LNCAP (cell line): ENCODE measurements around the gene CALML3.

Experiments used
- TF ChIP-seq, protein P1 (sequence below): fragments of 450-650 bp; IDR thresholded peaks from 2 replicates; pipeline ENCODE4 v1.5.1; 2017; ENCODE audit warnings: mild to moderate bottlenecking

Gene CALML3

DNA sequence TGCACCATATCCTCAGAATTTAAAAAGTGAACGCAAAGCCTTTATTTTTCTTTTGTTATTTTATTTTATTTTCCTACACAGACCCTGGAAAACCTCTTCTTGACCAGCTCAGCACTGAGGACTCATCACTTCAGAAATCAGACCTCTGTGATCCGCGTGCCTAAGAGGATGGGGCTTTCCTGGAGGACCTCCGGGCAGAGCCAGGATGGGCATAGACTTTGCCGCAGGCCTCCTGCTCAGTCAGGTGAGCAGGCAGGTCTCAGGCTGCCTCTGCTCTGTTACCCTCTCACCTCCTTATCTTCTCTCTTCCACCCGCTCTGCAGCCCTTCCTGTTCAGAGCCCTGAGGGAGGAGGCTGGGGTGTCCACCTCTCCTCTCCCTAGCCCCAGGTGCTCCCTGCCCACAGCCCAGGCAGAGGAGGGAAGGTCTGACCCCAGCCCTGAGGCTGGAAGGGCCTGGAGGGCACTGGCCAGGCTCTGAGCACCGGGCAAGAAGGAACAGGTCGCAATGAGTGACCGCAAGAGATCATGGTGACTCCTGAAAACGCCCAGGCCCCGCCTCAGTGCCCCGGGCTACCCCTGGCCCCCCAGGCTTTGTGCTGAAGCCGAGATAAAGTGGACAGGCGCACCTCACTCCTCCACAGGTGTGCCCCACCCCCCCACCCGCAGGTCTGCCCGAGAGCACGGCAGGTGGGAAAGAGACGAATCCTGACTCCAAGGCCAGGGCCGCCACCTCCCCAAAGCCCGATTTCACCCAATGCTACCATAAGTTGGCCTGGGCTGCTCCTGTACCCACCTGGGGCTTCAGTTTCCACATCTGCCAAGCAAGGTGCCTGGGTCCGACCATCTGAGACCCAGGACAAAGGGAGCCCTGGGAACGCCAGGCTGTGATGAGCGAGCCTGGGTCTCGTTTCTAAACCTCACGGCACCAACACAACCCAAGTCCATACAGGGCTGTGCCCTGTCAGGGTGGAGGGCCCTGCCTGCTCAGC is 28.2 kb upstream of the CALML3 start:
- TF ChIP-seq, protein P1, sequence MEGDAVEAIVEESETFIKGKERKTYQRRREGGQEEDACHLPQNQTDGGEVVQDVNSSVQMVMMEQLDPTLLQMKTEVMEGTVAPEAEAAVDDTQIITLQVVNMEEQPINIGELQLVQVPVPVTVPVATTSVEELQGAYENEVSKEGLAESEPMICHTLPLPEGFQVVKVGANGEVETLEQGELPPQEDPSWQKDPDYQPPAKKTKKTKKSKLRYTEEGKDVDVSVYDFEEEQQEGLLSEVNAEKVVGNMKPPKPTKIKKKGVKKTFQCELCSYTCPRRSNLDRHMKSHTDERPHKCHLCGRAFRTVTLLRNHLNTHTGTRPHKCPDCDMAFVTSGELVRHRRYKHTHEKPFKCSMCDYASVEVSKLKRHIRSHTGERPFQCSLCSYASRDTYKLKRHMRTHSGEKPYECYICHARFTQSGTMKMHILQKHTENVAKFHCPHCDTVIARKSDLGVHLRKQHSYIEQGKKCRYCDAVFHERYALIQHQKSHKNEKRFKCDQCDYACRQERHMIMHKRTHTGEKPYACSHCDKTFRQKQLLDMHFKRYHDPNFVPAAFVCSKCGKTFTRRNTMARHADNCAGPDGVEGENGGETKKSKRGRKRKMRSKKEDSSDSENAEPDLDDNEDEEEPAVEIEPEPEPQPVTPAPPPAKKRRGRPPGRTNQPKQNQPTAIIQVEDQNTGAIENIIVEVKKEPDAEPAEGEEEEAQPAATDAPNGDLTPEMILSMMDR: no peak

DNA sequence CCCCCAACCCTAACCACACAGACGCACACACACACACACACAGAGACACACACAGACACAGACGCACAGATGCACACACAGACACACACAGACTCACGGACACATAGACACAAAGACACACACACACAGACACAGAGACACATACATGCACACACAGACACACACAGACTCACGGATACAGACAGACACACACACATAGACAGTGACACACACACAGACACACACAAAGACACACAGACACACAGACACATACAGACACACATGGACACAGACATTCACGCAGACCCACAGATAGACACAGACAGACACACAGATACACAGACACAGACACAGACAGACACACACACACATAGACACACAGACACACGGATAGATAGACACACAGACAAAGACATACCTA is 27.5 kb upstream of the CALML3 start:
- TF ChIP-seq, protein P1: no peak

DNA sequence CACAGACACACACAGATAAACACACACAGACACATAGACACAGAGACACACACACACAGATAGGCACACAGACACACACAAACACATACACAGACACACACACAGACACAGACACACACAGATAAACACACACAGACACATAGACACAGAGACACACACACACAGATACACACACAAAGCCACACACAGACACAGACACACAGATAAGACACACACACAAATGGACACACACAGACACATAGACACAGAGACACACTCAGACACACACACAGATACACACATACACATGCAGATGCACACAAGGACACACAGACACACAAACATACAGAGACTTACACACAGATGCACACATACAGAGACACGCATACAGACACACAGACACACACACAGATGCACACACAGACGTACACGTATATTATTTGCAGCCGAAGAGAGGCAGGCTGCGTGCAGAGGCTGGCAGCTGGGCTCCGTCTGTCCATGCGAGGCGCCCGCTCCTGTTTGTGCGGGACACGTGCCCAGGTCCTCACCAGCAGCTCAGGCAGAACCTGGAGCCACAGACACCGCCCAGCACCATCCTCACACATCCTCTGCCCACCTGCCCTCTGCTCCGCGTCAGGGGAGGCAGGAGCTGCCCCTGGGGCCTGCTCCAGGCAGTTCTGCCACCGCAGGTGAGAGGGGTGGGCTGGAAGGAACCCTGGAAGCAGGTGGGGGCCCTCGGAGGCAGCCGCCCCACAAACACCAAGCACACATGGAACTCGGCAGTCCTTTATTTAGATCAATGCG is 26.6 kb upstream of the CALML3 start:
- TF ChIP-seq, protein P1: no peak

DNA sequence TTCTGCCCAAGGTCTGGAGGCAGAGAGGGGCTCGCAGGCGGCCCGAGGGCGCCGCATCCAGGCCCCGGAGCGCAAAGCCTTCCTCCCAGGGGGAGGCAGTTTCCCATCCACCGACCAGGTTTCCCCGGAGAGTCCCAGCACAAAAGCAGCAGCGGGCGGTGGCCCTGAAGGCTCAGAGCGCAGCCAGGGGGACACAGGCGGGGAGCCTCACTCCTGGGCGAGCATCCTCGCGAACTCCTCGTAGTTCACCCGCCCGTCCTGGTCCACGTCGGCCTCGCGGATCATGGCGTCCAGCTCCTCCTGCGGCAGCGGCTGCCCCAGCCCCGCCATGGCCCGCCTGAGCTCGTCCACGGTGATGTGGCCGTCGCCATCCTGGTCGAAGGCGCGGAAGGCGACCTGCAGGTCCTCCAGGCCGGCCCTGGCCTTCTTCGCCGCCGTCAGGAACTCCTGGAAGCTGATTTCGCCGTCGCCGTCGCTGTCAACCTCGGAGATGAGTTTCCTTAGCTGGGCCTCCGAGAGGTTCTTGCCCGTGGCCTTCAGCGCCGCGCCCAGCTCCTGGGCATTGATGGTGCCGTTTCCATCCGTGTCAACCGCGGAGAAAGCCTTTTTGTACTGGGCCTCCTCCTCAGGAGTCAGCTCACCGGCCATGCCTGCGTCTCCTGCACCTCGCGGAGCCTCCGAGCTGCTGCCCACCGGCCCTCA is 25.8 kb upstream of the CALML3 start:
- TF ChIP-seq, protein P1: no peak

DNA sequence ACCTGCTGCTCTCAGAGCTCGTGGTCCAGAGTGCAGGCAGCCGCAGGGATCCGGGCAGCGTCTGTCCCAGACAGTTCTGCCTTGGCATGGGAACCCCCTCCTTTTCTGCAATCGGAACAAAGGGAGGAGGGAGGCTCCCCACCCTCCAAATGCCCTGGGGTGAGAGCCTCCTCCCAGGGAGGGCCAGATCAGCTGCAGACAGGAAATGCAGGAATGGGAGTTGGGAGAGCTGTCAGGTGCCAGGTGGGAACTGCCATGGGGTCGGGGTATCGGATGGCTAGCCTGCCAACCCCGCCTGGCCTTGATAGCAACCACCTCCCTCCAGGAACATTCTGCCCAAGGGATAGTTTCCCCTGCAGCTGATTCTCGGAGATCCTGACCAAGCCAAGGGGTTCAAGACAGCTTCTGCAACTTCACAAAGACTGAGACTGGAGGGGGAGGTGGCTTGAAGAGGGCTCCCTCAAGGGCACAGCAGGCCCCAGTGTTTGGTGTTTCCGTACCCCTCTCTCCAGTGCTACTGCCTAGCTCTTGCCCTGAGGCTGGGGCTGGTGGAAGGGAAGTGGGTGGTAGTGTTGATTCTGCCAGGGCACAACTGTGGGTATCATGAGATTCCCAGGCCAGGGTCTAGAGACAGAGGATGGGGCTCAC is 25.1 kb upstream of the CALML3 start, which contains the start of gene CALML5:
CALML5 (minus strand) TSS at position 78 of the 648 bp plus-strand sequence. CDS start 132 bp downstream, outside the sequence.
- TF ChIP-seq, protein P1: no peak

DNA sequence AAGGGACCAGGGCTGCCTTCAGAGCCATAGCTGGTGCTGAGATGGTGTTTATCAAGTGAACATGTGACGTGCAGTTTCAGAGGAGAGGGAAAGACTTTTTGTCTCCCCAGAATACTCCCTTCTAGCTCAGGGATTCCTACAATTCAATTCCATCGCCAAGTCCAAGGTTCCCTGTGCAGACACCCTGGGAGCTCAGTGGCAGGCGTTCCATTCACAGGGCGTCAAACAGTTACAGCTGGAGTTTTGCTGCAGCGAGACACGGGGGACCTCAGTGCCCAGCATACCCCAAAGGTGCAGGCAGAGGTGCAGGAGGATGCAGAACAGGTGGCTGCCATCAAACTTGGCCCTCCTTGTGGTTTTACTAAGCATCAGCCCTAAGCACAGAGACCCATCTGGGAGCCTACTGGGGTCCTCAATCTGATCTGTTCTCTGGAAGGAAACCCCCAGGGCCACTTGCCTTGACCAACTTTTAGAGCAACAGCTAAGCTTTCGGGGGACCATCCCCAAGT is 24.5 kb upstream of the CALML3 start:
- TF ChIP-seq, protein P1: no peak
